HCT116 (cell line): ENCODE data around the gene ZFR2. TPM values are rescaled to one million over a fixed set of nuclear protein-coding genes. Genes with fewer than 3 reads are reported as not detected.

Experiments
- ATAC-seq: fragments of 200-7000 bp; cut with Tn5 transposase; 2 replicates; pipeline ENCODE4 v1.9.1; 2020; ENCODE audit warnings: mild to moderate bottlenecking, moderate library complexity
- BruUV-seq: library from RNA; stranded (reverse); fragments of 400-500 nt; replicated peaks from 2 replicates; lab custom pipeline; 2021; lab: Mats Ljungman, UMichigan
- CTCF ChIA-PET: fragments of 300-600 bp; sonication (Branson Sonifier 250); formaldehyde crosslinking; loops from one replicate; lab custom pipeline; 2021; ENCODE audit warnings: antibody characterized with exemption; lab: Charles Lee
- POLR2A ChIA-PET: fragments of 300-600, 350-600 bp; sonication (Branson Sonifier 250); formaldehyde crosslinking; loops from one replicate; lab custom pipeline; 2021; ENCODE audit warnings: antibody characterized with exemption; lab: Charles Lee
- RAD21 ChIA-PET, 2 experiments: fragments of 300-600 bp; sonication (Branson Sonifier 250); formaldehyde crosslinking; loops; one replicate each; lab custom pipeline; 2023; ENCODE audit warnings: low total read pairs in 2 of 2; ENCODE audit not compliant: uncharacterized antibody in 2 of 2, unreplicated experiment in 2 of 2, low non-redundant PET in 1 of 2; lab: Charles Lee
- DNase-seq: peaks from one replicate; pipeline ENCODE4 v3.0.0-alpha.2; 2010; ENCODE audit warnings: low read depth, low spot score
- H2AFZ ChIP-seq: fragments of 200-600 bp; shearing (Covaris generic), sonication (generic); 2 replicates; pipeline ENCODE4 v1.6.1; 2017; ENCODE audit warnings: low read depth, mixed run types, mixed read lengths, antibody characterized with exemption, low read length; ENCODE audit not compliant: poor library complexity, severe bottlenecking
- H3K27ac ChIP-seq: 2 replicates; pipeline ENCODE4 v1.5.1; 2012; ENCODE audit warnings: low read depth, low read length
- H3K27me3 ChIP-seq: fragments of 200-600 bp; sonication (generic); 2 replicates; pipeline ENCODE4 v1.6.1; 2016; ENCODE audit warnings: mixed run types, low read length, mixed read lengths; ENCODE audit not compliant: insufficient read depth
- H3K36me3 ChIP-seq, 2 experiments: fragments of 200-500 bp in 1 of 2; fragments of 200-600 bp in 1 of 2; sonication (Bioruptor generic) in 1 of 2; sonication (generic) in 1 of 2; 2 replicates each; pipeline versions ENCODE4 v1.5.1 to v1.6.1; 2014 to 2016; ENCODE audit warnings: low read length in 2 of 2, inconsistent platforms in 1 of 2, mixed read lengths in 1 of 2, mixed run types in 1 of 2; ENCODE audit not compliant: insufficient read depth in 2 of 2, control insufficient read depth in 1 of 2
- H3K4me1 ChIP-seq, 2 experiments: fragments of 200-600 bp in 1 of 2; sonication (generic) in 1 of 2; 2 replicates each; pipeline versions ENCODE4 v1.5.1 to v1.6.1; 2012 to 2017; ENCODE audit warnings: low read length in 2 of 2, inconsistent platforms in 1 of 2, mild to moderate bottlenecking in 1 of 2, mixed read lengths in 1 of 2, mixed run types in 1 of 2, moderate library complexity in 1 of 2; ENCODE audit not compliant: insufficient read depth in 2 of 2, control insufficient read depth in 1 of 2
- H3K4me2 ChIP-seq: fragments of 200-600 bp; sonication (generic); 2 replicates; pipeline ENCODE4 v1.6.1; 2017; ENCODE audit warnings: mixed run types, low read length, mixed read lengths
- H3K4me3 ChIP-seq, 2 experiments: fragments of 200-600 bp in 1 of 2; sonication (generic) in 1 of 2; replicated peaks in 1 of 2; 2 replicates each; pipeline ENCODE4 v1.5.1; 2011 to 2016; ENCODE audit warnings: low read length in 2 of 2, control low read depth in 1 of 2, low read depth in 1 of 2, mild to moderate bottlenecking in 1 of 2, mixed read lengths in 1 of 2, mixed run types in 1 of 2
- H3K79me2 ChIP-seq: fragments of 200-600 bp; sonication (generic); 2 replicates; pipeline ENCODE4 v1.6.1; 2017; ENCODE audit warnings: mild to moderate bottlenecking, mixed run types, low read length, moderate library complexity, mixed read lengths; ENCODE audit not compliant: insufficient read depth
- H3K9ac ChIP-seq: fragments of 200-600 bp; sonication (generic); 2 replicates; pipeline ENCODE4 v1.6.1; 2016; ENCODE audit warnings: low read length, mixed read lengths
- H3K9me2 ChIP-seq: fragments of 200-600 bp; sonication (generic), shearing (Covaris generic); 2 replicates; pipeline ENCODE4 v1.6.1; 2017; ENCODE audit warnings: mixed run types, mild to moderate bottlenecking, moderate library complexity; ENCODE audit not compliant: insufficient read depth
- H3K9me3 ChIP-seq, 2 experiments: fragments of 200-500 bp in 1 of 2; fragments of 200-600 bp in 1 of 2; sonication (Bioruptor generic) in 1 of 2; sonication (generic) in 1 of 2; 2 replicates each; pipeline ENCODE4 v1.6.1; 2014 to 2017; ENCODE audit warnings: low read length in 2 of 2, mixed read lengths in 2 of 2, inconsistent platforms in 1 of 2, low read depth in 1 of 2, mild to moderate bottlenecking in 1 of 2, mixed run types in 1 of 2, moderate library complexity in 1 of 2; ENCODE audit not compliant: control insufficient read depth in 1 of 2, insufficient read depth in 1 of 2
- H4K20me1 ChIP-seq: fragments of 200-600 bp; sonication (generic), shearing (Covaris generic); 2 replicates; pipeline ENCODE4 v1.6.1; 2017; ENCODE audit warnings: mixed run types, mild to moderate bottlenecking, moderate library complexity; ENCODE audit not compliant: insufficient read depth
- ATF3 ChIP-seq: IDR thresholded peaks from 2 replicates; pipeline ENCODE4 v1.6.1; 2012
- CBX3 ChIP-seq: IDR thresholded peaks from 2 replicates; pipeline ENCODE4 v1.6.1; 2012; ENCODE audit warnings: low read depth
- CEBPB ChIP-seq: IDR thresholded peaks from 2 replicates; pipeline ENCODE4 v1.6.1; 2012; ENCODE audit warnings: low read depth
- EGR1 ChIP-seq: IDR thresholded peaks from 2 replicates; pipeline ENCODE4 v1.6.1; 2012; ENCODE audit warnings: low read depth
- ELF1 ChIP-seq: IDR thresholded peaks from 2 replicates; pipeline ENCODE4 v1.6.1; 2012; ENCODE audit warnings: low read depth, borderline replicate concordance
- EZH2 ChIP-seq: fragments of 200-600 bp; sonication (generic); IDR thresholded peaks from 2 replicates; pipeline ENCODE4 v1.6.1; 2017; ENCODE audit warnings: antibody characterized with exemption, mixed run types
- EZH2phosphoT487 ChIP-seq: fragments of 200-600 bp; IDR thresholded peaks from 2 replicates; pipeline ENCODE4 v1.6.1; 2018; ENCODE audit warnings: antibody characterized with exemption, borderline replicate concordance
- FOSL1 ChIP-seq: IDR thresholded peaks from 2 replicates; pipeline ENCODE4 v1.6.1; 2012; ENCODE audit warnings: low read depth
- JUND ChIP-seq: IDR thresholded peaks from 2 replicates; pipeline ENCODE4 v1.6.1; 2012
- POLR2A ChIP-seq: IDR thresholded peaks from 2 replicates; pipeline ENCODE4 v1.7.0; 2011; ENCODE audit warnings: borderline replicate concordance; ENCODE audit not compliant: insufficient read depth, insufficient read length; ENCODE audit errors: extremely low read depth
- POLR2AphosphoS5 ChIP-seq: IDR thresholded peaks from 2 replicates; pipeline ENCODE4 v1.6.1; 2011; ENCODE audit warnings: mild to moderate bottlenecking, low read depth, low read length, moderate library complexity
- RAD21 ChIP-seq: IDR thresholded peaks from 2 replicates; pipeline ENCODE4 v1.6.1; 2012; ENCODE audit warnings: low read depth, mild to moderate bottlenecking
- REST ChIP-seq: IDR thresholded peaks from 2 replicates; pipeline ENCODE4 v1.6.1; 2012; ENCODE audit warnings: low read depth
- SIN3A ChIP-seq: IDR thresholded peaks from 2 replicates; pipeline ENCODE4 v1.6.1; 2012; ENCODE audit warnings: low read depth
- SP1 ChIP-seq: IDR thresholded peaks from 2 replicates; pipeline ENCODE4 v1.6.1; 2012; ENCODE audit warnings: low read depth
- SRF ChIP-seq: IDR thresholded peaks from 2 replicates; pipeline ENCODE4 v1.6.1; 2012; ENCODE audit warnings: low read depth
- TCF7L2 ChIP-seq: IDR thresholded peaks from 2 replicates; pipeline ENCODE4 v1.7.0; 2011; ENCODE audit warnings: borderline replicate concordance, inconsistent platforms; ENCODE audit not compliant: insufficient read depth, insufficient read length; ENCODE audit errors: extremely low read depth
- ZFX ChIP-seq: fragments of 450-650 bp; IDR thresholded peaks from 2 replicates; pipeline ENCODE4 v1.6.1; 2017
- ZNF274 ChIP-seq: fragments of 200-500 bp; sonication (Bioruptor generic); IDR thresholded peaks from 2 replicates; pipeline ENCODE4 v1.6.1; 2014; ENCODE audit warnings: mild to moderate bottlenecking, low read depth, low read length, inconsistent platforms
- intact Hi-C: fragments of 100-400 bp; cut with micrococcal nuclease; formaldehyde crosslinking; loops from 2 replicates; pipeline ENCODE4 v1.10.0; 2022
- total RNA-seq: library from RNA; stranded (reverse); gene quantifications from one replicate; pipeline ENCODE4 v1.2.1, GENCODE V29; 2021; ENCODE audit not compliant: unreplicated experiment

ZFR2 gene
- total RNA-seq, 1 experiment from 2014 or later, result 0.34 TPM

GRCh38 chr19:3804429-3804828 is 64.4 kb downstream of the ZFR2 start:
- H3K27me3 ChIP-seq, result no peaks in the 10 kb centered on the region
- H3K27ac ChIP-seq, result no peak overlapping the region
- no peak overlapping the region for H2AFZ ChIP-seq
- ChIA-PET CTCF (no interaction called here), POLR2A (no interaction called here), RAD21 (no interaction called here)
- H4K20me1 ChIP-seq, result no peaks in the 10 kb centered on the region
- no peak overlapping the region for H3K4me2 ChIP-seq
- no peak overlapping the region for H3K4me3 ChIP-seq
- DNase-seq, result no peak
- no peaks in the 10 kb centered on the region for H3K9me2 ChIP-seq
- no peak for TF ChIP-seq POLR2A
- no peak for TF ChIP-seq SIN3A
- no peak for TF ChIP-seq ZNF274
- TF ChIP-seq EGR1, result no peak
- TF ChIP-seq POLR2AphosphoS5, result no peak
- no peak for TF ChIP-seq REST
- TF ChIP-seq ELF1, result no peak
- no peak for TF ChIP-seq EZH2
- no peak for TF ChIP-seq CEBPB
- TF ChIP-seq JUND, result no peak
- TF ChIP-seq ZFX, result no peak
- no peak for TF ChIP-seq CBX3
- no peak for TF ChIP-seq FOSL1
- TF ChIP-seq SRF, result no peak
- no peak for TF ChIP-seq ATF3
- TF ChIP-seq SP1, result no peak
- no peak for TF ChIP-seq EZH2phosphoT487
- no peak for TF ChIP-seq RAD21
- no peak for TF ChIP-seq TCF7L2
- no TSS peak for BruUV-seq
- no peaks in the 10 kb centered on the region for H3K79me2 ChIP-seq
- intact Hi-C loops, result no loop called here
- H3K9ac ChIP-seq, result no peak overlapping the region
- no peaks in the 10 kb centered on the region for H3K4me1 ChIP-seq
- no peaks in the 10 kb centered on the region for H3K36me3 ChIP-seq
- ATAC-seq, result no peak
- peaks cover 0 to 5% of the 10 kb centered on the region in 2 experiments; a peak in 2 of 4 replicates for H3K9me3 ChIP-seq
